B cell (primary cell): ENCODE measurements around the gene MREG. TPM values are rescaled to one million over a fixed set of nuclear protein-coding genes. Genes with fewer than 3 reads are reported as not detected.

ENCODE experiments used
- ATAC-seq: fragments of 200-7000 bp; cut with Tn5 transposase; one replicate; pipeline ENCODE4 v1.10.0; 2021; ENCODE audit warnings: low read depth, mild to moderate bottlenecking, moderate number of reproducible peaks, moderate library complexity
- CTCF ChIA-PET: fragments of 350-600 bp; sonication (Branson Sonifier 250); formaldehyde crosslinking; loops from one replicate; lab custom pipeline; 2021; ENCODE audit warnings: antibody characterized with exemption, inconsistent platforms; lab: Charles Lee
- POLR2A ChIA-PET: fragments of 350-600 bp; sonication (Branson Sonifier 250); formaldehyde crosslinking; loops from one replicate; lab custom pipeline; 2021; ENCODE audit warnings: antibody characterized with exemption; lab: Charles Lee
- DNase-seq: peaks from one replicate; pipeline ENCODE4 v3.0.0; 2013
- H2AFZ ChIP-seq: 2 replicates; pipeline ENCODE4 v1.6.1; 2012; ENCODE audit warnings: mild to moderate bottlenecking, low read depth, low read length; ENCODE audit not compliant: insufficient read depth, poor library complexity, severe bottlenecking
- H3K27ac ChIP-seq, 2 donors: 1 replicate in 1 of 2; 2 replicates in 1 of 2; pipeline ENCODE4 v1.5.1; 2012 to 2013; ENCODE audit warnings: low read length in 2 of 2, mild to moderate bottlenecking in 2 of 2, moderate library complexity in 1 of 2
- H3K27me3 ChIP-seq, 4 experiments: fragments of 200-600 bp in 1 of 4; sonication (generic) in 1 of 4; replicated peaks in 1 of 4; 1 replicate in 2 of 4; 2 replicates in 2 of 4; pipeline versions ENCODE4 v1.6.1 to v1.7.0; 2013 to 2016; ENCODE audit warnings: low read length in 3 of 4, mild to moderate bottlenecking in 2 of 4, mixed read lengths in 1 of 4, moderate library complexity in 1 of 4; ENCODE audit not compliant: insufficient read depth in 4 of 4, control insufficient read depth in 3 of 4; ENCODE audit errors: control extremely low read depth in 1 of 4
- H3K36me3 ChIP-seq, 2 experiments: replicated peaks in 1 of 2; 1 replicate in 1 of 2; 2 replicates in 1 of 2; pipeline versions ENCODE4 v1.6.1 to v1.7.1; 2013; ENCODE audit warnings: low read length in 1 of 2; ENCODE audit not compliant: insufficient read depth in 2 of 2, control insufficient read depth in 1 of 2; ENCODE audit errors: control extremely low read depth in 1 of 2, extremely low read depth in 1 of 2
- H3K4me1 ChIP-seq, 2 donors: fragments of 200-600 bp in 1 of 2; sonication (generic) in 1 of 2; 1 replicate in 1 of 2; 2 replicates in 1 of 2; pipeline versions ENCODE4 v1.5.1 to v1.6.1; 2013 to 2017; ENCODE audit warnings: low read length in 2 of 2; ENCODE audit not compliant: control insufficient read depth in 2 of 2, insufficient read depth in 2 of 2
- H3K4me2 ChIP-seq: replicated peaks from 2 replicates; pipeline ENCODE3; 2012; ENCODE audit warnings: mild to moderate bottlenecking, low read depth, low read length; ENCODE audit not compliant: poor library complexity, severe bottlenecking
- H3K4me3 ChIP-seq, 5 experiments: fragments of 200-600 bp in 1 of 5; sonication (generic) in 1 of 5; 1 replicate in 3 of 5; 2 replicates in 2 of 5; pipeline versions ENCODE4 v1.5.1 to v1.7.0; 2011 to 2016; ENCODE audit warnings: low read length in 4 of 5, mild to moderate bottlenecking in 4 of 5, low read depth in 2 of 5, control low read depth in 1 of 5, moderate library complexity in 1 of 5; ENCODE audit not compliant: insufficient read depth in 1 of 5; ENCODE audit errors: control extremely low read depth in 1 of 5, extremely low read depth in 1 of 5
- H3K79me2 ChIP-seq: fragments of 200-600 bp; sonication (generic); one replicate; pipeline ENCODE4 v1.6.0; 2016; ENCODE audit warnings: low read length; ENCODE audit not compliant: control insufficient read depth, insufficient read depth
- H3K9ac ChIP-seq: fragments of 200-600 bp; sonication (generic); 2 replicates; pipeline ENCODE4 v1.6.1; 2017; ENCODE audit warnings: mild to moderate bottlenecking, low read length, moderate library complexity
- H3K9me3 ChIP-seq, 3 donors: one replicate each; pipeline versions ENCODE4 v1.6.1 to v1.7.1; 2013; ENCODE audit warnings: low read length in 2 of 3; ENCODE audit not compliant: control insufficient read depth in 2 of 3, insufficient read depth in 1 of 3; ENCODE audit errors: control extremely low read depth in 1 of 3
- H4K20me1 ChIP-seq: 2 replicates; pipeline ENCODE4 v1.6.0; 2012; ENCODE audit warnings: mild to moderate bottlenecking, low read length; ENCODE audit not compliant: insufficient read depth, control insufficient read depth, poor library complexity, severe bottlenecking
- H3K27ac Mint-ChIP-seq: one replicate; pipeline ENCODE4 v1.8.0; 2021; ENCODE audit warnings: mixed read lengths
- H3K27me3 Mint-ChIP-seq: one replicate; pipeline ENCODE4 v1.8.0; 2021; ENCODE audit warnings: mixed read lengths
- H3K4me1 Mint-ChIP-seq: one replicate; pipeline ENCODE4 v1.8.0; 2021; ENCODE audit warnings: mixed read lengths
- H3K4me3 Mint-ChIP-seq: one replicate; pipeline ENCODE4 v1.8.0; 2021; ENCODE audit warnings: mixed read lengths
- H3K9me3 Mint-ChIP-seq: one replicate; pipeline ENCODE4 v1.8.0; 2022; ENCODE audit warnings: mixed read lengths; ENCODE audit not compliant: insufficient read depth
- CTCF ChIP-seq: fragments of 200-600 bp; IDR thresholded peaks from one replicate; pipeline ENCODE4 v1.8.0; 2022; ENCODE audit warnings: antibody characterized with exemption, mild to moderate bottlenecking
- EZH2 ChIP-seq: IDR thresholded peaks from 2 replicates; pipeline ENCODE4 v1.6.1; 2012; ENCODE audit warnings: borderline replicate concordance, low read depth, mild to moderate bottlenecking, moderate library complexity, low read length; ENCODE audit not compliant: insufficient read depth, poor library complexity, severe bottlenecking
- WGBS: methylation state at CpG from one replicate; pipeline ENCODE4 v1.1.5; 2013; ENCODE audit warnings: missing lambda C conversion rate; ENCODE audit not compliant: insufficient coverage; 5-methylcytosine and 5-hydroxymethylcytosine counted together
- intact Hi-C: fragments of 100-400 bp; cut with micrococcal nuclease; formaldehyde crosslinking; loops from one replicate; pipeline ENCODE4 v1.10.0; 2022
- polyA plus RNA-seq: library from polyadenylated mRNA; depleted of rRNA; stranded (reverse); fragments of >200 nt; gene quantifications from 2 replicates; pipeline ENCODE4 v1.2.3, GENCODE V29; 2012
- total RNA-seq, 2 donors: library from RNA; stranded (reverse); fragments of 120-200 nt in 1 of 2; gene quantifications; 1 replicate in 1 of 2; 2 replicates in 1 of 2; pipeline versions ENCODE4 v1.2.3 to v1.2.4, GENCODE V29; 2013 to 2022

MREG gene
- total and polyA plus RNA-seq, 2 donors (not counting 1 experiment from before 2014, with no cell fraction given), result 2.1 to 5.7 TPM

- no peaks in the 10 kb centered on the region for H3K27me3 Mint-ChIP-seq
- H3K4me3 Mint-ChIP-seq, result no peak overlapping the region
- Histone ChIP-seq H3K4me3 (no peak overlapping the region), H3K36me3 (peaks cover 0 to 7% of the 10 kb centered on the region in 2 experiments), H3K27ac (no peak overlapping the region), H3K9me3 (no peaks in the 10 kb centered on the region), H3K79me2 (no peaks in the 10 kb centered on the region), H3K9ac (no peak overlapping the region), H3K27me3 (no peaks in the 10 kb centered on the region), H3K4me1 (no peaks in the 10 kb centered on the region), H4K20me1 (no peaks in the 10 kb centered on the region), H3K4me2 (no peak overlapping the region), H2AFZ (no peak overlapping the region)
- POLR2A ChIA-PET, result no interaction called here
- ATAC-seq, result no peak
- H3K4me1 Mint-ChIP-seq, result no peaks in the 10 kb centered on the region
- CTCF ChIA-PET, result no interaction called here
- no peak for DNase-seq
- 83% methylated on average over 1 of the region's 1 CpG for WGBS
- H3K27ac Mint-ChIP-seq, result no peak overlapping the region
- TF ChIP-seq CTCF (no peak), EZH2 (no peak)
- intact Hi-C loops, result no loop called here
- no peaks in the 10 kb centered on the region for H3K9me3 Mint-ChIP-seq
Measured at GRCh38 chr2:215941726-215942125, 71.6 kb downstream of the MREG start.

DNA sequence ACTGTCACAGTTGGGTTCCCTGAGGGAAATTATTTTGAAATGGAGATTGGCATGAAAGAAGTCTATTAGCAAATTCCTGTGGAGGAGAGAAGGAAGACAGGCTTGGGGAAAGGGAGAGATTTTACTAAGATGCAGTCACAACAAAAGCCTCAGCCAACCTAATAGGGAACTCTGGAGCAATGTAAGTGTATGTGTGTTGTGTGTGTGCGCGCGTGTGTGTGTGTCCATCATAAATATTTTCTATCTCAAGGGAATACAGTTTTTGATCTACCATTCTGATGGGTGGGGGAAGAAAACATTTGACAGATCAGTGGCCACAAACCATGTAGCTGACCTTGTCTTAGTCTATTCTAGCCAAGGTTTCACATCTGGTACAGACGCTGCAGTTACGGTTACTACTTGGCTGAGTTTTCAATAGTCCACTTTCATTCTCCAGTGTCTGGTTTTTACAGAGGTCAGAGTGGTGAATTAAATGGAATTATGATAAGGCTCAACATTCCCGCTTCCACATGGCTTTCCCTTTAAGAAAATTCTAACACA lies 72.6 kb downstream of the MREG start:
- Histone ChIP-seq H3K4me2 (no peak overlapping the region), H3K4me3 (no peak overlapping the region), H4K20me1 (no peaks in the 10 kb centered on the region), H3K9ac (no peak overlapping the region), H3K27me3 (no peaks in the 10 kb centered on the region), H3K36me3 (peaks cover 0 to 7% of the 10 kb centered on the region in 2 experiments), H2AFZ (no peak overlapping the region), H3K4me1 (no peaks in the 10 kb centered on the region), H3K79me2 (no peaks in the 10 kb centered on the region), H3K9me3 (no peaks in the 10 kb centered on the region), H3K27ac (no peak overlapping the region)
- ChIA-PET CTCF (interaction anchor here (1.0 kb wide), 1 partner anchor 539 kb away, joined by 3 read pairs; no protein-coding TSS in a partner anchor), POLR2A (no interaction called here)
- DNase-seq, result no peak
- intact Hi-C loops, result no loop called here
- H3K27ac Mint-ChIP-seq, result no peak overlapping the region
- no peaks in the 10 kb centered on the region for H3K27me3 Mint-ChIP-seq
- H3K4me3 Mint-ChIP-seq, result no peak overlapping the region
- no peaks in the 10 kb centered on the region for H3K4me1 Mint-ChIP-seq
- TF ChIP-seq EZH2 (no peak), CTCF (no peak)
- WGBS, result 100% methylated on average over 2 of the region's 6 CpGs
- no peak for ATAC-seq
- H3K9me3 Mint-ChIP-seq, result no peaks in the 10 kb centered on the region
